ENCODE data around the gene ST6GALNAC5. TPM values are rescaled to one million over a fixed set of nuclear protein-coding genes. Genes with fewer than 3 reads are reported as not detected.

The ST6GALNAC5 gene
- total RNA-seq, 3 donors from 2014 or later = 0.48 to 53.4 (median 15.4) TPM

DNA sequence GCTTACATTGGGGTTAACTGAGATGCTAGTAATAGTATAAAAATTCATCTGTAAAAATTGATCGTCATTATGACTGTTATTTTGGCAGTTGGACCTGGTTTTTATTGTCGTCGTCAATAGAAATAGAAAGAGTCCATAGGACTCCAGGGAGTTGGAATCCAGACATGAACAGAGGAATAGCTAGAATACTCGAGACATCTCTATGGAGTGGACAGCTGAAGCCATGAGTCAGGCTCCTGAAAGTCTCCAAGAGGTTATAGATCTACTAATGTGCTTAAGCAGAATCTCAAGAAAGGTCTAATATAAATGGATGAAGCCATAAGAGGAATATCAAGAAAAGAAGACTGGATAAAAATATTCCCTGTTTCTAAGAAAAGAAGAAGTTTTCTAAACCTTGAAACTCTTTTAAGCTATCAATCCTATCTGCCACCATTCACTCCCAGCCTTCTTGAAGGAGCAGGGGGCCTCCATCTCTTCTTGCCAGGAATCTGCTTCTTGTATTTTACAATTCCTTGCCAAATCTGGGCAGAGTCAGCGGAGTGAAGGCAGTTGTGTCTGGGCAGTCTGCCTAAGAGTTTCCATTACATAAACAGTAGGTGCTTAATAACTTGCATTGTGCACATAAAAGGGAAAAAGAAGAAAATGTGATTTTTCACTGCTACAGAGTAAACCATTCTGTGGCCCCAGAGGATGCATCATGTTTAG is 163.3 kb downstream of the ST6GALNAC5 start:
- Histone ChIP-seq H3K4me3 (no peak overlapping the region), H3K9me3 (no peaks in the 10 kb centered on the region), H3K27me3 (no peaks in the 10 kb centered on the region), H3K36me3 (no peaks in the 10 kb centered on the region), H3K27ac (no peak overlapping the region), H3K4me1 (no peaks in the 10 kb centered on the region)
- DNase-seq (ENCODE audit: low spot score in 2 of 2) = no peak
- intact Hi-C loops (cut with DNase I; ENCODE audit: low total_unique reads) = no loop called here
- no peak for TF ChIP-seq POLR2AphosphoS5 (IDR thresholded peaks at IDR 0.05)
- no peak for TF ChIP-seq POLR2A (IDR thresholded peaks at IDR 0.05)
- TF ChIP-seq, protein P1, sequence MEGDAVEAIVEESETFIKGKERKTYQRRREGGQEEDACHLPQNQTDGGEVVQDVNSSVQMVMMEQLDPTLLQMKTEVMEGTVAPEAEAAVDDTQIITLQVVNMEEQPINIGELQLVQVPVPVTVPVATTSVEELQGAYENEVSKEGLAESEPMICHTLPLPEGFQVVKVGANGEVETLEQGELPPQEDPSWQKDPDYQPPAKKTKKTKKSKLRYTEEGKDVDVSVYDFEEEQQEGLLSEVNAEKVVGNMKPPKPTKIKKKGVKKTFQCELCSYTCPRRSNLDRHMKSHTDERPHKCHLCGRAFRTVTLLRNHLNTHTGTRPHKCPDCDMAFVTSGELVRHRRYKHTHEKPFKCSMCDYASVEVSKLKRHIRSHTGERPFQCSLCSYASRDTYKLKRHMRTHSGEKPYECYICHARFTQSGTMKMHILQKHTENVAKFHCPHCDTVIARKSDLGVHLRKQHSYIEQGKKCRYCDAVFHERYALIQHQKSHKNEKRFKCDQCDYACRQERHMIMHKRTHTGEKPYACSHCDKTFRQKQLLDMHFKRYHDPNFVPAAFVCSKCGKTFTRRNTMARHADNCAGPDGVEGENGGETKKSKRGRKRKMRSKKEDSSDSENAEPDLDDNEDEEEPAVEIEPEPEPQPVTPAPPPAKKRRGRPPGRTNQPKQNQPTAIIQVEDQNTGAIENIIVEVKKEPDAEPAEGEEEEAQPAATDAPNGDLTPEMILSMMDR (IDR thresholded peaks at IDR 0.05) = no peak

DNA sequence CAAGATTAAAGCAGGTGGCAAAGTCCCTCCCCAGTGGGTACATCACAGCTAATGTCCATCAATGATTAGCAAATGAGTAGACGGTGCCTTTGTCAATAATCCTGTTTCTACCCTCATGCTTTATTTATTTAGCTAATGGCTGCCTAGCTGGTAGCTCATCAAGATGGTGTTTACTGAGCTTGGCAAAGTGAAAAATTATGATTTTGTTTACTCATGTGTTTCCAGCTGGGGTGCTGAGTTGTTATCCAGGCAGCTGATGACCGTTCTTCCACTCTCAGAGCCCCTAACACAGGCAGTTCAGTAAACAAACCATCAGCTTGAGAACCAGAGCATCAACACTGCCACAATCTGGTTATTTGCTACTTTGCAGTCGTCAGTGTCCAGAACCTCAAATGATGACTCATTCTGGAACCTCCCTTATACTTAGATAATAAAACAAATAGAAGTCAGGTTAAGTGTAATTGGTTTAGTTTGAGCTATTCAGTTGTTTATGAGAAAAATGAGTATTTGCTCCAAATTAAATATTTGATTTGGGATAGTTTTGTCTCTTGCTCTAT is 163.9 kb downstream of the ST6GALNAC5 start:
- no peak overlapping the region for H3K4me3 ChIP-seq
- no peaks in the 10 kb centered on the region for H3K9me3 ChIP-seq
- no peak overlapping the region for H3K27ac ChIP-seq
- intact Hi-C loops (cut with DNase I; ENCODE audit: low total_unique reads) = no loop called here
- H3K27me3 ChIP-seq = no peaks in the 10 kb centered on the region
- no peaks in the 10 kb centered on the region for H3K36me3 ChIP-seq
- TF ChIP-seq, protein P1 (IDR thresholded peaks at IDR 0.05) = no peak
- TF ChIP-seq POLR2AphosphoS5 (IDR thresholded peaks at IDR 0.05) (no peak), POLR2A (IDR thresholded peaks at IDR 0.05) (no peak)
- DNase-seq (ENCODE audit: low spot score in 2 of 2) = no peak
- no peaks in the 10 kb centered on the region for H3K4me1 ChIP-seq

DNA sequence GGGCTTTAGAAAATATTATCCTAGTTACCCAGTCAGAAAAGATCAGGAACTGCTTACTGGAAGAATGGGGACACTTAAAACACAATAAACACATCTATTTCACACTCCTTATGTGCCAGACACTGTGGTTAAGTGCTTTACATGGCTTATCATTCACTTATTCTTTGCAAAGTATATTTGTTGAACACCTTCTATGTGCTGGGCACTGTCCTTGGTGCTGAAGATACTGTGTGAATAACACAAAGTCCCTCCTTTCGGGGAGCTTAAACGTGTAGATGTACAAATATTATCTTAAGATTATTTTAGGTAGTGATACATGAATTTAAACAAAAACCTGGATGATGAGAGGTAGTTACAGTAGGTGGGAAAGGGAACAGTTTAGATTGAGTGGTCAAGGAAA is 169.3 kb downstream of the ST6GALNAC5 start:
- no peaks in the 10 kb centered on the region for H3K36me3 ChIP-seq
- DNase-seq (ENCODE audit: low spot score in 2 of 2) = no peak
- no peaks in the 10 kb centered on the region for H3K27me3 ChIP-seq
- intact Hi-C loops (cut with DNase I; ENCODE audit: low total_unique reads) = no loop called here
- H3K4me3 ChIP-seq = no peak overlapping the region
- H3K9me3 ChIP-seq = no peaks in the 10 kb centered on the region
- no peaks in the 10 kb centered on the region for H3K4me1 ChIP-seq
- H3K27ac ChIP-seq = no peak overlapping the region
- no peak for TF ChIP-seq POLR2A (IDR thresholded peaks at IDR 0.05)
- TF ChIP-seq, protein P1 (IDR thresholded peaks at IDR 0.05) = no peak
- TF ChIP-seq POLR2AphosphoS5 (IDR thresholded peaks at IDR 0.05) = no peak

DNA sequence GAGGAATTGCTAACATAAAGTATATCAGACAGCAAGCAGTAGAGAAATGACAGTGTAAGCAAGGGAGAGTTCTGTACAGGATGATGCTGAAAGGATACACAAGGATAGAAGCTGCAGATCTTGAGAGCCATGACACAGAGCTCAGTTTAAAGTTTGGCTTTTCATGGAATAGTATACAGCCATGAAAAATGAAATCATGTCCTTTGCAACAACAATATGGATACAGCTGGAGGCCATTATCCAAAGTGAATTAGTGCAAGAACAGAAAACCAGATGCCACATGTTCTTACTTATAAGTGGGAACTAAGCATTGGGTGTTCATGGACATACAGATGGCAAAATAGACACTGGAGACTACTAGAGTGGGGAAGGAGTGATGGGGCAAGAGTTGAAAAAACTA is 169.8 kb downstream of the ST6GALNAC5 start:
- Histone ChIP-seq H3K36me3 (no peaks in the 10 kb centered on the region), H3K4me3 (no peak overlapping the region), H3K27ac (no peak overlapping the region), H3K9me3 (no peaks in the 10 kb centered on the region), H3K4me1 (no peaks in the 10 kb centered on the region), H3K27me3 (no peaks in the 10 kb centered on the region)
- TF ChIP-seq, protein P1 (IDR thresholded peaks at IDR 0.05) = no peak
- TF ChIP-seq POLR2A (IDR thresholded peaks at IDR 0.05) (no peak), POLR2AphosphoS5 (IDR thresholded peaks at IDR 0.05) (no peak)
- DNase-seq (ENCODE audit: low spot score in 2 of 2) = no peak
- intact Hi-C loops (cut with DNase I; ENCODE audit: low total_unique reads) = no loop called here

DNA sequence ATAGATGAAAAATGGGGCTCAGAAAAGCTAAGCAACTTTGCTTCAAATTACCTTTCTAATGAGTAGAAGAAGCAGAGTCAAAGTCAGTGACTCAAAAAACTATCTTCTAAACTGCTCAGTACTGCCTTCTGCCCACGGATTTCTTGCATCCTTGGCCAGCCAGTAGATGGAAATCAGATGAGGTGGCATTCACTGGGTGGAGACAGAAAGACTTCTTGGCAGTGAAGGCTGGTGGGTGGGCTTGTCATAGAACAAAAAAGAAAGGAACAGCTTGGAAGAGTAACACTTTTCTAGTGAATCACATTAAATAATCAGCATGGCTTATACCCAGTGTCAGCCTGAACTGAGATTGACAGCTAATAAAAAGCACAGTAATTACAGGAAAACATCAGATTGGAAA is 170.7 kb downstream of the ST6GALNAC5 start:
- Histone ChIP-seq H3K27ac (no peak overlapping the region), H3K27me3 (no peaks in the 10 kb centered on the region), H3K4me3 (no peak overlapping the region), H3K4me1 (no peaks in the 10 kb centered on the region), H3K9me3 (no peaks in the 10 kb centered on the region), H3K36me3 (no peaks in the 10 kb centered on the region)
- intact Hi-C loops (cut with DNase I; ENCODE audit: low total_unique reads) = no loop called here
- TF ChIP-seq, protein P1 (IDR thresholded peaks at IDR 0.05) = no peak
- TF ChIP-seq POLR2A (IDR thresholded peaks at IDR 0.05) (no peak), POLR2AphosphoS5 (IDR thresholded peaks at IDR 0.05) (no peak)
- DNase-seq (ENCODE audit: low spot score in 2 of 2) = no peak

All from breast epithelium (tissue), 4 donors.